ENCODE measurements around the gene PPP3CB.

DNA sequence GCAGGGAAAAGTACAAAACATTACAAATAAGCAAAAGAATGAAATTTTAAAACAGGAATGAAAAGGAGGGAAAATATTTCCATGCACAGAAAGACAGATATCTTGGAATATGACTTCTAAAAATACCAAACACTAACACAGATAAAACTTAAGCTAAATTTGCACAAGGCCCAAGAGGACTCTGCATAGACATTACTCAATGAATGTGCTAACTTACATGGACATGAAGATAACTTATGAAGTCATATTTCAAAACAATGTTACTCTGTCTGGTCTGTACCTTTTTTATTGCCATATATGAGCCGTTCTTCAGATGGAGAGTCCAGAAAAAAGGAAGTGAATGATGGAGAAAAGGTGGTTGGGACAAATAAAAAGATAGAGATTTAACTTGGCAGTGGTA is 47.4 kb downstream of the PPP3CB start:
- no peak for TF ChIP-seq EZH2 (IDR thresholded peaks at IDR 0.05; ENCODE audit: insufficient read depth, poor library complexity, severe bottlenecking)
- no peak for TF ChIP-seq EZH2phosphoT487 (IDR thresholded peaks at IDR 0.05; ENCODE audit: insufficient read depth, low read depth)

All from GM23248 (cell line).